GM19023 (cell line): Measurements from ENCODE around the gene C2CD5.
"Not testable (repeated sequence)": the region's sequence is repeated elsewhere in the genome, so short reads cannot be mapped to it uniquely, and the experiment has no call there.

Experiments
- ATAC-seq: cut with Tn5 transposase; IDR thresholded peaks from one replicate; pipeline ENCODE4 v1.9.1; 2021; ENCODE audit warnings: mild to moderate bottlenecking, moderate library complexity; ENCODE audit not compliant: unreplicated experiment

The C2CD5 gene

GRCh38 chr12:22536971-22537544, 7.3 kb downstream of the C2CD5 start:
- ATAC-seq = no peak

- ATAC-seq = no peak
These were observed 7.9 kb downstream of the C2CD5 start for GRCh38 chr12:22536346-22536945.

GRCh38 chr12:22535478-22535877, 8.9 kb downstream of the C2CD5 start:
- no peak for ATAC-seq

- no peak for ATAC-seq
These were observed 9.3 kb downstream of the C2CD5 start for GRCh38 chr12:22535038-22535437.

- ATAC-seq = no peak
These were observed 11.2 kb downstream of the C2CD5 start for GRCh38 chr12:22533155-22533554.

GRCh38 chr12:22532317-22532716, 12.0 kb downstream of the C2CD5 start:
- ATAC-seq = no peak

GRCh38 chr12:22531205-22531604, 13.1 kb downstream of the C2CD5 start:
- ATAC-seq = no peak

- peak; percentile 69 for ATAC-seq
These were observed 14.9 kb downstream of the C2CD5 start for GRCh38 chr12:22529281-22530060.

- no peak for ATAC-seq
These were observed 16.3 kb downstream of the C2CD5 start for GRCh38 chr12:22527999-22528398.

- ATAC-seq = no peak
These were observed 17.5 kb downstream of the C2CD5 start for GRCh38 chr12:22526836-22527235.

GRCh38 chr12:22525426-22525825, 18.9 kb downstream of the C2CD5 start:
- ATAC-seq = no peak

GRCh38 chr12:22518998-22519397, 25.3 kb downstream of the C2CD5 start:
- ATAC-seq = no peak

- ATAC-seq = no peak
These were observed 26.2 kb downstream of the C2CD5 start for GRCh38 chr12:22518060-22518719.

GRCh38 chr12:22514875-22515274, 29.5 kb downstream of the C2CD5 start:
- no peak for ATAC-seq

- ATAC-seq = no peak
These were observed 38.5 kb downstream of the C2CD5 start for GRCh38 chr12:22505826-22506225.

- ATAC-seq = no peak
These were observed 44.2 kb downstream of the C2CD5 start for GRCh38 chr12:22500100-22500499.

GRCh38 chr12:22499445-22499844, 44.9 kb downstream of the C2CD5 start:
- no peak for ATAC-seq

GRCh38 chr12:22494319-22494718, 50.0 kb downstream of the C2CD5 start:
- no peak for ATAC-seq

- ATAC-seq = peak; percentile 36
These were observed 53.3 kb downstream of the C2CD5 start for GRCh38 chr12:22491034-22491433.

- ATAC-seq = no peak
These were observed 55.9 kb downstream of the C2CD5 start for GRCh38 chr12:22488478-22488877.

GRCh38 chr12:22487683-22488082, 56.7 kb downstream of the C2CD5 start:
- not testable (repeated sequence) for ATAC-seq
